Measurements from ENCODE around the gene NFE2L2. TPM values are rescaled to one million over a fixed set of nuclear protein-coding genes. Genes with fewer than 3 reads are reported as not detected.
A peak's percentile ranks its signal among the peaks of the same experiment; 100 is the strongest.

The NFE2L2 gene
- total and polyA plus RNA-seq, 7 experiments from 2014 or later, result 58.9 to 99.6 (median 74.7) TPM

DNA sequence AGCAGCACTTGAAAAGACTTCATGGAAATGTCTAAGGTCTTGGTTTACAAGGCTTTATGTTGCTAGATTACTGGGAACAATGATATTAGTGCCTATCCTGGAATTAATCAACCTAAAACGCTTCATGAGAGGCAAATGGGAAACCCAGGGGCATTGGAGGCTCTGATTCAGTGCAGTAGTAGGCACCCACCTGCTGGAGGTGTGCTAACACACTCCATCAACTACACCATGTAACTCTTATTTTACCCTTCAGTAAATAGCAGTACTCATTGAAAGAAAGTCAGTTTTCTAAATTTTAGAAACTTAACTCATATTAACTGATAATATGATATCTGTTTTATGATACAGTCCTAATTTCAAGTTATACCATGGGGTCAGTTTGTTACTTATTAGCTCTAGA, 69.3 kb downstream of the NFE2L2 start:
- Histone ChIP-seq H3K4me1 (ENCODE audit: control insufficient read depth in 2 of 2, insufficient read depth in 2 of 2, low read length in 2 of 2) (no peaks in the 10 kb centered on the region), H3K9me3 (ENCODE audit: control insufficient read depth in 2 of 3, low read length in 3 of 3) (no peaks in the 10 kb centered on the region), H3K36me3 (ENCODE audit: control insufficient read depth in 2 of 3, insufficient read depth in 3 of 3, low read length in 3 of 3) (no peaks in the 10 kb centered on the region), H3K27ac (ENCODE audit: low read depth, low read length) (no peak overlapping the region), H3K4me3 (ENCODE audit: low read length) (no peak overlapping the region), H3K27me3 (ENCODE audit: control insufficient read depth in 2 of 2, insufficient read depth in 2 of 2, low read length in 2 of 2) (no peaks in the 10 kb centered on the region)
- Mint-ChIP-seq H3K4me1 (peaks cover 0 to 5% (median 0%) of the 10 kb centered on the region in 7 donors), H3K9me3 (no peaks in the 10 kb centered on the region), H3K4me3 (no peak overlapping the region), H3K27ac (no peak overlapping the region), H3K36me3 (peaks cover 0 to 2% (median 0%) of the 10 kb centered on the region in 5 donors), H3K27me3 (no peaks in the 10 kb centered on the region)
- ATAC-seq (peak; percentile 52), DNase-seq (no peak)
- ChIA-PET CTCF (interaction anchor here (1.6 to 1.8 kb wide), 2 partner anchors 30 to 69 kb away, joined by 4 to 7 read pairs; partner anchors contain the start of gene NFE2L2), POLR2A (interaction anchor here (1.5 kb wide), 1 partner anchor 17 kb away, joined by 4 read pairs; no protein-coding TSS in a partner anchor)
- intact Hi-C loops (cut with micrococcal nuclease), result no loop called here

DNA sequence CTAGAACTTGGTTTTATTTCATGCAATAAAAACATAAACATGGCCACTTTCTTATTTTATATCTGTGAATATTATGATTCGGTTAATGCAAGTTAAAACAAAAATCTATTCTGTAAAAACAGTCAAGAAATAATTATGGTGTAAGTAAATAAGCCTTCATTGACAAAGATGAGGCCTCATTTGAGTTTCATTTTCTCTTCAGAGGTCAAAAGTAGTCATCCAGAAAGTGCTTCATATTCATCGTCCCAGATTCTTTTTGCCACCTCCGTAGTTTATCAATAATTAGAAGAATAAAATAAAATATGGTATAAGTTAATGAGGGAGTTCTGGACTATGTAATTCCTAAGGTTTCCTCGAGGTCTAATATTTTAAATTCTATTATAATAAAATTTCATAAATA, 71.3 kb downstream of the NFE2L2 start:
- ATAC-seq (no peak), DNase-seq (no peak)
- Histone ChIP-seq H3K27me3 (ENCODE audit: control insufficient read depth in 2 of 2, insufficient read depth in 2 of 2, low read length in 2 of 2) (no peaks in the 10 kb centered on the region), H3K27ac (ENCODE audit: low read depth, low read length) (no peak overlapping the region), H3K4me3 (ENCODE audit: low read length) (no peak overlapping the region), H3K4me1 (ENCODE audit: control insufficient read depth in 2 of 2, insufficient read depth in 2 of 2, low read length in 2 of 2) (no peaks in the 10 kb centered on the region), H3K36me3 (ENCODE audit: control insufficient read depth in 2 of 3, insufficient read depth in 3 of 3, low read length in 3 of 3) (no peaks in the 10 kb centered on the region), H3K9me3 (ENCODE audit: control insufficient read depth in 2 of 3, low read length in 3 of 3) (no peaks in the 10 kb centered on the region)
- POLR2A ChIA-PET, result no interaction called here
- intact Hi-C loops (cut with micrococcal nuclease), result no loop called here
- peaks cover 0 to 5% (median 0%) of the 10 kb centered on the region in 7 donors for H3K4me1 Mint-ChIP-seq
- CTCF ChIA-PET, result no interaction called here
- peaks cover 0 to 2% (median 0%) of the 10 kb centered on the region in 5 donors for H3K36me3 Mint-ChIP-seq
- H3K4me3 Mint-ChIP-seq, result no peak overlapping the region
- H3K27ac Mint-ChIP-seq, result no peak overlapping the region
- H3K27me3 Mint-ChIP-seq, result no peaks in the 10 kb centered on the region
- H3K9me3 Mint-ChIP-seq, result no peaks in the 10 kb centered on the region

DNA sequence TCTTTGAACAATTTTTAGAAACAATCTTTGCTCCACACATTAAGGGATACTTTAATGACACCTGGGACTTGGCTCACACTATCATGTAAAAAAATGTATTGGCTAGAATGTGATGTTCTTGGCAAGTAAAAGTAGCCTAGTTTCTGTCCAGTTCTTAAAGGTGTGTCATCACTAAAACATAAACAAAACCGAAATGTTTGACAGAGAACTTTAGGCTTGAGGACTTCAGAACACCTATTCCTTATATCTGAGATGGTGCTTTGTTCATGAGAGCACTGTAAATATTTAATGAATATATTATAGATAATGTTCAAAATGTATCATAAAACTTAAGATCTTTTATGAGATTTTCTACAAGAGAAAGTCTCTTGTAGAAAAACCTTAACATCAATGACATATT, 71.7 kb downstream of the NFE2L2 start:
- no peaks in the 10 kb centered on the region for H3K9me3 Mint-ChIP-seq
- H3K4me3 Mint-ChIP-seq, result no peak overlapping the region
- Histone ChIP-seq H3K4me1 (ENCODE audit: control insufficient read depth in 2 of 2, insufficient read depth in 2 of 2, low read length in 2 of 2) (no peaks in the 10 kb centered on the region), H3K4me3 (ENCODE audit: low read length) (no peak overlapping the region), H3K9me3 (ENCODE audit: control insufficient read depth in 2 of 3, low read length in 3 of 3) (no peaks in the 10 kb centered on the region), H3K36me3 (ENCODE audit: control insufficient read depth in 2 of 3, insufficient read depth in 3 of 3, low read length in 3 of 3) (no peaks in the 10 kb centered on the region), H3K27ac (ENCODE audit: low read depth, low read length) (no peak overlapping the region), H3K27me3 (ENCODE audit: control insufficient read depth in 2 of 2, insufficient read depth in 2 of 2, low read length in 2 of 2) (no peaks in the 10 kb centered on the region)
- intact Hi-C loops (cut with micrococcal nuclease), result no loop called here
- ATAC-seq (no peak), DNase-seq (no peak)
- ChIA-PET CTCF (no interaction called here), POLR2A (no interaction called here)
- peaks cover 0 to 2% (median 0%) of the 10 kb centered on the region in 5 donors for H3K36me3 Mint-ChIP-seq
- no peak overlapping the region for H3K27ac Mint-ChIP-seq
- H3K4me1 Mint-ChIP-seq, result peaks cover 0 to 5% (median 0%) of the 10 kb centered on the region in 7 donors
- no peaks in the 10 kb centered on the region for H3K27me3 Mint-ChIP-seq

DNA sequence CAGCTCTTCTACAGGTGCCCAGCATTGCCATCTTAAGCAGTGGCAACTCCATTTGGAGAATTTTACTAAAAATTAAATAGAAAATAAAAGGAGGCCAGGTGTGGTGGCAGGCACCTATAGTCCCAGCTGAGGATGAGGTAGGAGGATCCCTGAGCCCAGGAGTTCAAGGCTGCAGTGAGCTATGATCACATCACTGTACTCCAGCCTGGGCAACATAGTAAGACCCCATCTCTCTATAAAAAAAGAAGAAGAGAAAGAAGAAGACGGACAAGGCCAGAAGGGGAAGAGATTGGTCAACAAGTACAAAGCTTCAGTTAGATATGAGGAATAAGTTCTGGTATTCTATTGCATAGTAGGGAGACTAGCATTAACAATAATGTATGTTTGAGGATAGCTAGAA, 73.6 kb downstream of the NFE2L2 start:
- no peak overlapping the region for H3K27ac Mint-ChIP-seq
- intact Hi-C loops (cut with micrococcal nuclease), result no loop called here
- Histone ChIP-seq H3K36me3 (ENCODE audit: control insufficient read depth in 2 of 3, insufficient read depth in 3 of 3, low read length in 3 of 3) (no peaks in the 10 kb centered on the region), H3K27ac (ENCODE audit: low read depth, low read length) (no peak overlapping the region), H3K4me3 (ENCODE audit: low read length) (no peak overlapping the region), H3K4me1 (ENCODE audit: control insufficient read depth in 2 of 2, insufficient read depth in 2 of 2, low read length in 2 of 2) (no peaks in the 10 kb centered on the region), H3K27me3 (ENCODE audit: control insufficient read depth in 2 of 2, insufficient read depth in 2 of 2, low read length in 2 of 2) (no peaks in the 10 kb centered on the region), H3K9me3 (ENCODE audit: control insufficient read depth in 2 of 3, low read length in 3 of 3) (no peaks in the 10 kb centered on the region)
- no peak for DNase-seq
- ChIA-PET CTCF (interaction anchor here (1.0 kb wide), 1 partner anchor 26 kb away, joined by 5 read pairs; no protein-coding TSS in a partner anchor), POLR2A (no interaction called here)
- H3K27me3 Mint-ChIP-seq, result peaks cover 0 to 4% (median 0%) of the 10 kb centered on the region in 5 donors
- H3K4me3 Mint-ChIP-seq, result no peak overlapping the region
- peaks cover 0 to 2% (median 0%) of the 10 kb centered on the region in 5 donors for H3K36me3 Mint-ChIP-seq
- H3K9me3 Mint-ChIP-seq, result no peaks in the 10 kb centered on the region
- H3K4me1 Mint-ChIP-seq, result peaks cover 0 to 5% (median 0%) of the 10 kb centered on the region in 7 donors
- ATAC-seq, result no peak

DNA sequence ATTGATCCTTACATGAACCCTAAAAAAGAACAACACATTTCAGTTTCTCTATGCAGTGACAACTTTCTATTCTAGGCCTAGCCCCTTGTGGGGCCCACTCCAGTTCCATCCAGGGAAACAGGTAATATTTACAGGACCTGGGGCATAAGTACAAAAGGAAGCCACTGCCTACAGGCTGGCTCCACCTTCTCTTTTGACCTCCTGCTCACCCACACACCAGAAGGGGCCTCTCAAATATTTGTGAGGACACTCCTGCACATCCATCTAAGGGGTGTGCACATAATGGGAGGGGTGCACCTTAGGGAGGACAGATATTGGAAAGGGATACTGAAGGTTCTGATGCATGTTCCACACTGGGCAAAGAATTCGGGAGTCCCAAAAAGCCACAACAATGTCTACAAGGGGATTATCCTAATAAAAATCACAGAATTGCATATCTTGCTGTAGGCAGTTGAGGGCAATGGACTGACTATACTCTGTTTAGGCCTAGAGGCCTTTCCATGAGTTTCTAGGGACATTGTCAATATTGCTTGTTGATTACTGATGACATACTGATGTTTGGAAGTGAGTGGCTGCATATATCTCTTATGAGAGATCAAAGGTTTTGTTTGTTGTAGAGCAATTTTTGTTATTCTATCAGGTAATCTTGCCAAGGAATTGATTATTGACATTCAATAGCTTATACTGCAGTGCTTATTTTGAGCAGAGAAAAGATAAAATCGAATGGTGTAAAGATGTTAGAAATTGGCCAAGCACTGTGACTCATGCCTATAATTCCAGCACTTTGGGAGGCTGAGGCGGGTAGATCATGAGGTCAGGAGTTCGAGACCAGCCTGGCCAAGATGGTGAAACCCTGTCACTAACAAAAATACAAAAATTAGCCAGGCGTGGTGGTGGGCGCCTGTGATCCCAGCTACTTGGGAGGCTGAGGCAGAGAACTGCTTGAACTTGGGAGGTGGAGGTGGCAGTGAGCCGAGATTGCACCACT, 75.8 kb downstream of the NFE2L2 start:
- H3K4me1 ChIP-seq (ENCODE audit: control insufficient read depth in 2 of 2, insufficient read depth in 2 of 2, low read length in 2 of 2), result no peaks in the 10 kb centered on the region
- Mint-ChIP-seq H3K4me1 (peaks cover 0 to 5% (median 0%) of the 10 kb centered on the region in 7 donors), H3K36me3 (peaks cover 0 to 2% (median 0%) of the 10 kb centered on the region in 5 donors), H3K27ac (no peak overlapping the region), H3K9me3 (peaks cover 0 to 2% (median 0%) of the 10 kb centered on the region in 11 donors), H3K27me3 (peaks cover 0 to 9% (median 0%) of the 10 kb centered on the region in 5 donors), H3K4me3 (no peak overlapping the region)
- H3K4me3 ChIP-seq (ENCODE audit: low read length), result no peak overlapping the region
- intact Hi-C loops (cut with micrococcal nuclease), result no loop called here
- H3K27me3 ChIP-seq (ENCODE audit: control insufficient read depth in 2 of 2, insufficient read depth in 2 of 2, low read length in 2 of 2), result no peaks in the 10 kb centered on the region
- ChIA-PET POLR2A (no interaction called here), CTCF (interaction anchor here (0.6 to 1.0 kb wide), 4 partner anchors 20 to 230 kb away, joined by 3 to 5 read pairs (median 4); no protein-coding TSS in a partner anchor)
- no peaks in the 10 kb centered on the region for H3K36me3 ChIP-seq (ENCODE audit: control insufficient read depth in 2 of 3, insufficient read depth in 3 of 3, low read length in 3 of 3)
- H3K27ac ChIP-seq (ENCODE audit: low read depth, low read length), result no peak overlapping the region
- DNase-seq (no peak), ATAC-seq (no peak)
- no peaks in the 10 kb centered on the region for H3K9me3 ChIP-seq (ENCODE audit: control insufficient read depth in 2 of 3, low read length in 3 of 3)

DNA sequence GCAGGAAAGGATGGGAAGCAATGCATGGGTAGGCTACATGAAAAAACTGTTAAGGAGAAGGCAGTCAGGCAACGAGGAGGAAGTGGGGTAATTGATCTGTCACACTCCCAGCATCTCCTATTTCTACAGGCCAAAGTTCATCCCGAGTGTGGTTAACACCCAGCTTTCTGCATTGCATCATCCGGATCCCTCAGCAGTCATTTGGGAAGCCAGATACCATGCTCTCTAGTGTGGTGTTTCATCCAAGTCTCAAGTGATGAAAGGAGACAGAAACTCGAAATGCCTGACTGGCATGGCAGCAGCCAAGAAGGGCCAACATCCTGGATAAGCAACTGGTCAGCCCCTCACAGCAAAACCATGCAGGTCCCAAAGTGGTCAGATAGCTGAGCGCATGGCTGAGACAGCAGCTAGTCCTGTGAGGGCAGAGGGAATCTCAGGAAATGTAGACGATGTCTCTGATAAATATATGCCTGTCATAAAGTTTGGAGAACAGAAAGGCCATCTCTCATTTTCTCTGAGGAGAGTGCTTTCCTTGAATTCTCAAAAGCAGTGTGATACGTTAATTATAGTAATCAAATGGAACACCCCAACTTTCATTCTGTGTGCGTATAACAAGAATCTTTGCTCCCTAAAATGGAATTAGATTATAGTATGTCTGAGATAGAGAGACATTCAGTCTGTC, 76.8 kb downstream of the NFE2L2 start:
- intact Hi-C loops (cut with micrococcal nuclease), result no loop called here
- CTCF ChIA-PET, result no interaction called here
- peaks cover 0 to 15% (median 0%) of the 10 kb centered on the region in 5 donors for H3K27me3 Mint-ChIP-seq

More for the DNA sequence above, 76.8 kb downstream of the NFE2L2 start:
- POLR2A ChIA-PET, result no interaction called here
- Mint-ChIP-seq H3K4me3 (no peak overlapping the region), H3K36me3 (peaks cover 0 to 2% (median 0%) of the 10 kb centered on the region in 5 donors), H3K27ac (no peak overlapping the region), H3K9me3 (peaks cover 0 to 2% (median 0%) of the 10 kb centered on the region in 11 donors), H3K4me1 (peaks cover 0 to 3% (median 0%) of the 10 kb centered on the region in 7 donors)
- DNase-seq, result no peak
- Histone ChIP-seq H3K4me1 (ENCODE audit: control insufficient read depth in 2 of 2, insufficient read depth in 2 of 2, low read length in 2 of 2) (no peaks in the 10 kb centered on the region), H3K27me3 (ENCODE audit: control insufficient read depth in 2 of 2, insufficient read depth in 2 of 2, low read length in 2 of 2) (no peaks in the 10 kb centered on the region), H3K4me3 (ENCODE audit: low read length) (no peak overlapping the region), H3K36me3 (ENCODE audit: control insufficient read depth in 2 of 3, insufficient read depth in 3 of 3, low read length in 3 of 3) (no peaks in the 10 kb centered on the region), H3K27ac (ENCODE audit: low read depth, low read length) (no peak overlapping the region), H3K9me3 (ENCODE audit: control insufficient read depth in 2 of 3, low read length in 3 of 3) (no peaks in the 10 kb centered on the region)
- ATAC-seq, result no peak
